Measurements from ENCODE around the gene SLC39A2.

The SLC39A2 gene

DNA sequence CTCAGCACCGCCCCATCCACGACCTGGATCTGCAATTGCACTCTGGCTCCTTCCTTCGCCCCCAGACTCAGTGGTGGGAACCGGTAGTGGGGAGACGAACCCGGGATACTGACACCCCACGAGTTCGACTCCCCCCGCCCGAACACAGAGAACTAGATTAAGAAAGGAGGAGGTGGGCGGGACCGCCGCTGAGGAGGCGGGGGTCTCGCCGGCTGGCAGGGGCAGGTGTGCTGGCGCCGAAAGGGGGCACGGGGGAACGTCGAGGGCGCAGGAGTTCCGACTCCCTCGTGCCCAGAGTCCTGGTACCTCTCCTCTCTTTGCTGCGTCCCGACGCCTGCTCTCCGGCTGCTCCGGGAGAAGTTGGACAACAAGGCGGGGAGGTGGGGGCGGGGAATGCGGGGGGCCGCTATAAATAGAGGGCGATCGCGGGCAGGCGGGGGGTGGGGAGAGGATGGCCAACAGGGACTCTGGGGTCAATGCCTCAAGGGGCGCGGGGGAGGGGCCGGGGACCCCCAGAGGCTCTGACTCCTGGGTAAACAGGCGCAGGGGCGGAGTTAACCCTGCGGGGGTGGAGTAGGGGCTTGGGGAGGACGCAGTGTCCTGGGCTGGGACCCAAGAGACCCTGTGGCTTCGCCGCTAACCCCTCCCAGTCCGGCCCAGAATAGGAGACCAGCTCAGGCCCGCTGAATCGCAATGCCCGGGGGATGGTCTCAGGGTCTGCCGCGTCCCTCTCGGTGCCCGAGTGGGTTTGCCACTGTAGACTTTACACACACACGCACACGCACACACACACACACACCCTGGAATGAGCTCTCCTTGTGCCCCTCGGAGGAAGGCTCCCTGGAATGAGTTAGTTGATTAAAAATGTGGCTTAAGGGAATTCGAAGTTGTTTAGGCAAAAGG, 26.5 kb downstream of the SLC39A2 start:
- TF ChIP-seq, protein P1, sequence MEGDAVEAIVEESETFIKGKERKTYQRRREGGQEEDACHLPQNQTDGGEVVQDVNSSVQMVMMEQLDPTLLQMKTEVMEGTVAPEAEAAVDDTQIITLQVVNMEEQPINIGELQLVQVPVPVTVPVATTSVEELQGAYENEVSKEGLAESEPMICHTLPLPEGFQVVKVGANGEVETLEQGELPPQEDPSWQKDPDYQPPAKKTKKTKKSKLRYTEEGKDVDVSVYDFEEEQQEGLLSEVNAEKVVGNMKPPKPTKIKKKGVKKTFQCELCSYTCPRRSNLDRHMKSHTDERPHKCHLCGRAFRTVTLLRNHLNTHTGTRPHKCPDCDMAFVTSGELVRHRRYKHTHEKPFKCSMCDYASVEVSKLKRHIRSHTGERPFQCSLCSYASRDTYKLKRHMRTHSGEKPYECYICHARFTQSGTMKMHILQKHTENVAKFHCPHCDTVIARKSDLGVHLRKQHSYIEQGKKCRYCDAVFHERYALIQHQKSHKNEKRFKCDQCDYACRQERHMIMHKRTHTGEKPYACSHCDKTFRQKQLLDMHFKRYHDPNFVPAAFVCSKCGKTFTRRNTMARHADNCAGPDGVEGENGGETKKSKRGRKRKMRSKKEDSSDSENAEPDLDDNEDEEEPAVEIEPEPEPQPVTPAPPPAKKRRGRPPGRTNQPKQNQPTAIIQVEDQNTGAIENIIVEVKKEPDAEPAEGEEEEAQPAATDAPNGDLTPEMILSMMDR (conservative IDR thresholded peaks at IDR 0.05; ENCODE audit: control insufficient read depth, insufficient read depth, low read depth, low read length) = no peak
- H3K4me3 ChIP-seq (ENCODE audit: control insufficient read depth, low read depth, low read length) = peak overlapping the region; percentile 26
- DNase-seq (ENCODE audit: low read depth) = no peak

DNA sequence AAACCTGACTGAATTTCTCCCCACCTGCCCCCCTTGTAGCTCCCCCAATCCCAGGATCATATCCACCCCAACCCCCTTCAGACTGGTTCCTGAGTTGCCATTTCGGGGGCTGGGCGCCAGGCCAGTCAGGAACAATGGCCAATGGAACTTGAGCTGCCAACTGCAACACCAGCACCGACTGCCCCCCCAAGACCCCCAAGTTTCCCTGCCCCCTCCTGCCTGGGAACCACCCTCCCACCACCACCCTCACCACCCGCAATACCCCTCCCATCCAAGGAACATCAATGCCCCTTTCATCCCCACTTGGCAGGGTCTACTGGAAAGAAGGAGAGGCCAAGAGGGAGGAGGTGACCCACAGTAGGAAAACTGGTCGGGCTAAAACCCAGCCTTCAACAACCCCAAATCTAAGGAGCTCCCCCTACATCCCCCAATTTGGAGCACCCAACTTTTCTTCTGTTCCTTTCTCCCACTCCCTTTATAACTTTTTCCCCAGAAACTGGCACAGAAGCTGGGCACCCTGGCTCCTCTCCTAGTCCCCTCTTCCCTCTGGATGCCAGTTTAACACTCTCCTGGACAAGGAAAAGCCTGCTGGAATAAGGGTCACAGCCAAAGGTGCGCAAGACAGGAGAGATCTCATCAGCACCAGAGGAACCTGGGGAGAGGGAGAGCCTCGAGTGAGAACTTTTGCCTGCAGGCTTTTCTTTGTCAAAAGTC, 27.3 kb downstream of the SLC39A2 start:
- H3K4me3 ChIP-seq (ENCODE audit: control insufficient read depth, low read depth, low read length) = no peak overlapping the region
- TF ChIP-seq, protein P1 (conservative IDR thresholded peaks at IDR 0.05; ENCODE audit: control insufficient read depth, insufficient read depth, low read depth, low read length) = no peak
- no peak for DNase-seq (ENCODE audit: low read depth)

DNA sequence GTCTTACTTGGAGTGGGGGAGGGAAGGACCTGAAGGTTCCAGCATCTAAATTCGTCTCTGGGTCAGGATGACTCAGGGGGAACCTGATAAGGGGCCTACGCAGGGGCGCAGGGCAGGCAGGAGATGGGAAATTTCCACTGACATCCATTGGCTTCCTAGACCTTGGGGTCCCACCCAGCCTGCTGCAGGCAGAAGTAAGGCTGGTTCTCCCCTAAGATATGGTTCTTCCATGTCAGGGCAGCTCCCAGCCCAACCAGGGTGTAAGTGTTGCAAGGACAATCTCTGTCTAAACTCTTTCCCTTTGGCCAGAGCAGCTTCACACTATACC, 27.9 kb downstream of the SLC39A2 start:
- TF ChIP-seq, protein P1 (conservative IDR thresholded peaks at IDR 0.05; ENCODE audit: control insufficient read depth, insufficient read depth, low read depth, low read length) = no peak
- no peak overlapping the region for H3K4me3 ChIP-seq (ENCODE audit: control insufficient read depth, low read depth, low read length)
- DNase-seq (ENCODE audit: low read depth) = no peak

DNA sequence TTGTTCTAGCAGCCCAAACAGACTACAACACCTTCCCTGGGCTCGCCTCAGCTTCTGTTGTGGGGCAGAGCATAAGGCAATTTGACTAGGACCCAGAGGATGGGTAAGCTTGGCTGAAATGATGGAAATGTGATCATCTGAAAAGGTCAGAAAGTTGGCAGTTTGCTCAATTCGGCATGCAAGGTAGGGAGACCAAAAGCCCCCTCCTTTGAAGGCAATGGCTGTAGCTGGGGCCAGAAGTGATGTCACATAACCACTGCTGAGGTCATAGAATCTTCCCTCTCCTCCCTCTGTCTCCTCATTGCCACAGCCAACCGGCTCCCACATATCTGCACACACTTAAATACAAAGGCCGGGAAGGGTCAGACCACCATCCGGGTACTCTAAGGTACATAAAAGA, 30.8 kb downstream of the SLC39A2 start, which contains the start of gene TPPP2:
Gene TPPP2 (plus strand): TSS at position 301 of the 400 bp plus-strand sequence. CDS start 365 bp downstream, outside the sequence.
- TF ChIP-seq, protein P1 (conservative IDR thresholded peaks at IDR 0.05; ENCODE audit: control insufficient read depth, insufficient read depth, low read depth, low read length) = no peak
- H3K4me3 ChIP-seq (ENCODE audit: control insufficient read depth, low read depth, low read length) = no peak within 1 kb of the TSS
- DNase-seq (ENCODE audit: low read depth) = no peak

DNA sequence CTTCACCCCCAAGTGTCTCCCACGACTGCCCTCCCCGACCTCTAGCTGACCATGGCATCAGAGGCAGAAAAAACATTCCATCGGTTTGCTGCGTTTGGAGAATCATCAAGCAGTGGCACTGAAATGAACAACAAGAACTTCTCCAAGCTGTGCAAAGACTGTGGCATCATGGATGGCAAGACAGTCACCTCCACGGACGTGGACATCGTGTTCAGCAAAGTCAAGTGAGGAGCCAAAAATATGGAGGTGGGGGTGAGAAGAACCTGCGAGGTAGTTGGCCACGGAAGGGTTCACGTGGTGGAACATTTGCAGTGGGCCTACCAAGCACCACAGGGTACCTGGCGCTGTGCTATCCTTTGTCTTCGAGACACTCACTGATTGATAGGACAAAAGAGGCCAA, 31.4 kb downstream of the SLC39A2 start:
- TF ChIP-seq, protein P1 (conservative IDR thresholded peaks at IDR 0.05; ENCODE audit: control insufficient read depth, insufficient read depth, low read depth, low read length) = no peak
- H3K4me3 ChIP-seq (ENCODE audit: control insufficient read depth, low read depth, low read length) = no peak overlapping the region
- DNase-seq (ENCODE audit: low read depth) = no peak

DNA sequence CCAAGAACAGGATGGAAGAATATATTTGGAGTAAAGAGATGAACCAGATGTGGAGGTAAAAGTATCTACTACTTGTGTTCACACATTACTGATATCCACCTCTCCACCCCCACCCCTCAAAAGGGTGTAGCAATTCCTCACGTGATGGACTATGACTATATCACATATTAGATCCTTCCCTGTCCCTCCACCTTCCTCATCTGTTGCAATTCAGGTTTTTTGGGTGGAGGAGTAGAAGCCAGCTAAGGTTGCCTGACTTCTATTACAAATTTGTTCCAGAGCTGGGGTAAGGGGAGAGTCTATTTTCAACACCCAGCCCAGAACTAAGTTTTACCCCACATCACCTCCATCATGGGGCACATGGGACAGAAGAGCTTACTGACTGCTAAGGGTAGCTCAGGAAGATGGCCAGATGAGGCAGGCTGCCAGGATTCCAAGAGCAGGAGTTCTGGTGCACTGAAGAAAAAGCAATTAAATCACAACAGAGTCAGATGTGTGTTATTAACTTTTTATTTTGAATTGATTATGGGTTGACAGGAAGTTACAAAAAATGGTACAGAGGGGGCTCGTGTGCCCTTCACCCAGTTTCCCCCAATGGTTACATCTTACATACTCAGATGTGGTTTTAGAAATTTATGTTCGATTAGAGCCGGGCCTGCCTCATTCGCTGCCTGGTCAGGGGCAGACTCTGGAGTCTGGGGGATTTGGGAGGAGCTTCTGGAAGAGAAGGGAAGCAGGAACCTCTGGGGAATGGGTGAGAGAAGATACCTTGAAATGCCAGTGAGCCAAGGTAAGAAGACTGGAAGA, 33.4 kb downstream of the SLC39A2 start:
- H3K4me3 ChIP-seq (ENCODE audit: control insufficient read depth, low read depth, low read length) = no peak overlapping the region
- TF ChIP-seq, protein P1 (conservative IDR thresholded peaks at IDR 0.05; ENCODE audit: control insufficient read depth, insufficient read depth, low read depth, low read length) = no peak
- no peak for DNase-seq (ENCODE audit: low read depth)
